H1 (cell line): ENCODE measurements around the gene PLA2G4D. TPM values are rescaled to one million over a fixed set of nuclear protein-coding genes. Genes with fewer than 3 reads are reported as not detected.

ENCODE experiments used
- CTCF ChIA-PET: fragments of 300-600 bp; sonication (Branson Sonifier 250); formaldehyde crosslinking; loops from one replicate; lab custom pipeline; 2021; ENCODE audit not compliant: partially characterized antibody; lab: Charles Lee
- POLR2A ChIA-PET: fragments of 300-600 bp; sonication (Branson Sonifier 250); formaldehyde crosslinking; loops from one replicate; lab custom pipeline; 2021; ENCODE audit warnings: inconsistent platforms; ENCODE audit not compliant: partially characterized antibody; lab: Charles Lee
- DNase-seq, 2 experiments: peaks; one replicate each; pipeline versions ENCODE4 v3.0.0 to v3.0.0-alpha.2; 2010 to 2022; ENCODE audit warnings: low spot score in 2 of 2, low read depth in 1 of 2, mixed read lengths in 1 of 2
- FAIRE-seq: peaks from 2 replicates; lab custom pipeline; 2011; peaks lifted over from hg19 to GRCh38; lab: Jason Lieb, UNC
- H2AFZ ChIP-seq: 2 replicates; pipeline ENCODE4 v1.8.1; 2012; ENCODE audit warnings: low read length, inconsistent platforms
- H2AK5ac ChIP-seq: 2 replicates; pipeline ENCODE4 v1.6.1; 2013; ENCODE audit warnings: low read depth, low read length
- H2BK120ac ChIP-seq: replicated peaks from 2 replicates; pipeline ENCODE3; 2013; ENCODE audit warnings: low read depth, low read length, inconsistent platforms
- H2BK12ac ChIP-seq: 2 replicates; pipeline ENCODE4 v1.6.1; 2013; ENCODE audit warnings: low read depth, low read length
- H2BK15ac ChIP-seq: 2 replicates; pipeline ENCODE4 v1.6.1; 2013; ENCODE audit warnings: low read length
- H2BK20ac ChIP-seq: 2 replicates; pipeline ENCODE4 v1.6.1; 2013; ENCODE audit warnings: low read length
- H2BK5ac ChIP-seq: 2 replicates; pipeline ENCODE4 v1.6.1; 2013; ENCODE audit warnings: low read depth, low read length
- H3K14ac ChIP-seq: 2 replicates; pipeline ENCODE4 v1.6.1; 2013; ENCODE audit warnings: inconsistent platforms; ENCODE audit not compliant: insufficient read length
- H3K18ac ChIP-seq: 2 replicates; pipeline ENCODE4 v1.6.1; 2013; ENCODE audit warnings: low read length; ENCODE audit errors: extremely low read depth
- H3K23ac ChIP-seq: 2 replicates; pipeline ENCODE4 v1.6.1; 2013; ENCODE audit warnings: inconsistent platforms; ENCODE audit not compliant: insufficient read length
- H3K23me2 ChIP-seq: 2 replicates; pipeline ENCODE4 v1.6.1; 2013; ENCODE audit warnings: low read depth, low read length
- H3K27ac ChIP-seq: 2 replicates; pipeline ENCODE4 v1.6.1; 2011; ENCODE audit warnings: low read depth, low read length, inconsistent platforms
- H3K27me3 ChIP-seq, 4 experiments: replicated peaks in 1 of 4; 1 replicate in 1 of 4; 2 replicates in 3 of 4; pipeline versions ENCODE4 v1.6.1 to v1.8.1; 2011 to 2013; ENCODE audit warnings: low read length in 3 of 4, mild to moderate bottlenecking in 3 of 4, inconsistent platforms in 2 of 4, mixed read lengths in 2 of 4, moderate library complexity in 1 of 4; ENCODE audit not compliant: control insufficient read depth in 3 of 4, insufficient read depth in 3 of 4; ENCODE audit errors: extremely low read depth in 1 of 4
- H3K36me3 ChIP-seq, 4 experiments: 2 replicates each; pipeline versions ENCODE4 v1.6.1 to v1.8.1; 2011 to 2013; ENCODE audit warnings: mild to moderate bottlenecking in 4 of 4, low read length in 3 of 4, moderate library complexity in 2 of 4, control low read depth in 1 of 4, inconsistent platforms in 1 of 4; ENCODE audit not compliant: insufficient read depth in 4 of 4, control insufficient read depth in 2 of 4
- H3K4ac ChIP-seq: replicated peaks from 2 replicates; pipeline ENCODE3; 2013; ENCODE audit warnings: low read length, low read depth, mixed read lengths, inconsistent platforms; ENCODE audit not compliant: insufficient read length
- H3K4me1 ChIP-seq, 4 experiments: replicated peaks in 1 of 4; 1 replicate in 1 of 4; 2 replicates in 3 of 4; pipeline versions ENCODE4 v1.6.1 to v1.8.1; 2011 to 2013; ENCODE audit warnings: low read length in 3 of 4, inconsistent platforms in 2 of 4, mixed read lengths in 1 of 4; ENCODE audit not compliant: insufficient read depth in 4 of 4, control insufficient read depth in 3 of 4
- H3K4me2 ChIP-seq, 2 experiments: 2 replicates each; pipeline versions ENCODE4 v1.6.1 to v1.8.1; 2011 to 2013; ENCODE audit warnings: low read depth in 2 of 2, low read length in 2 of 2, control low read depth in 1 of 2, inconsistent platforms in 1 of 2, mild to moderate bottlenecking in 1 of 2; ENCODE audit not compliant: insufficient read depth in 1 of 2
- H3K4me3 ChIP-seq, 4 experiments: fragments of 200-600, 300-600 bp in 1 of 4; sonication (generic), shearing (Covaris generic), sonication (Bioruptor Twin) in 1 of 4; 2 replicates each; pipeline versions ENCODE4 v1.5.1 to v1.8.1; 2011 to 2016; ENCODE audit warnings: low read length in 4 of 4, low read depth in 3 of 4, control low read depth in 2 of 4, inconsistent platforms in 2 of 4, mild to moderate bottlenecking in 2 of 4, mixed read lengths in 1 of 4, moderate library complexity in 1 of 4; ENCODE audit not compliant: insufficient read depth in 2 of 4; ENCODE audit errors: extremely low read depth in 1 of 4
- H3K56ac ChIP-seq: replicated peaks from 2 replicates; pipeline ENCODE3; 2013; ENCODE audit warnings: low read depth, mild to moderate bottlenecking, mixed read lengths, low read length, inconsistent platforms; ENCODE audit not compliant: insufficient read length
- H3K79me1 ChIP-seq: 2 replicates; pipeline ENCODE4 v1.6.1; 2013; ENCODE audit warnings: low read depth, low read length, control low read depth
- H3K79me2 ChIP-seq, 2 experiments: 2 replicates each; pipeline versions ENCODE4 v1.6.1 to v1.8.1; 2012 to 2013; ENCODE audit warnings: low read length in 2 of 2, mild to moderate bottlenecking in 2 of 2, inconsistent platforms in 1 of 2; ENCODE audit not compliant: insufficient read depth in 2 of 2, control insufficient read depth in 1 of 2
- H3K9ac ChIP-seq, 4 experiments: replicated peaks in 1 of 4; 1 replicate in 1 of 4; 2 replicates in 3 of 4; pipeline versions ENCODE4 v1.6.1 to v1.8.1; 2011 to 2013; ENCODE audit warnings: low read depth in 3 of 4, low read length in 3 of 4, control low read depth in 2 of 4, mild to moderate bottlenecking in 2 of 4, moderate library complexity in 2 of 4, inconsistent platforms in 1 of 4; ENCODE audit errors: extremely low read depth in 1 of 4
- H3K9me3 ChIP-seq, 2 experiments: 2 replicates each; pipeline versions ENCODE4 v1.6.1 to v1.8.1; 2012 to 2013; ENCODE audit warnings: mild to moderate bottlenecking in 2 of 2, moderate library complexity in 2 of 2, control low read depth in 1 of 2, inconsistent platforms in 1 of 2, low read depth in 1 of 2, low read length in 1 of 2, mixed read lengths in 1 of 2; ENCODE audit not compliant: insufficient read depth in 2 of 2
- H4K20me1 ChIP-seq, 2 experiments: replicated peaks in 1 of 2; 2 replicates each; pipeline versions ENCODE3 to v1.8.1; 2011 to 2013; ENCODE audit warnings: inconsistent platforms in 2 of 2, low read length in 2 of 2, mild to moderate bottlenecking in 1 of 2; ENCODE audit not compliant: insufficient read depth in 2 of 2, control insufficient read depth in 1 of 2
- H4K5ac ChIP-seq: 2 replicates; pipeline ENCODE4 v1.6.1; 2013; ENCODE audit warnings: low read length, low read depth, mixed read lengths, inconsistent platforms; ENCODE audit not compliant: insufficient read length
- H4K8ac ChIP-seq: 2 replicates; pipeline ENCODE4 v1.8.0; 2013; ENCODE audit warnings: mild to moderate bottlenecking, moderate library complexity, low read length, inconsistent platforms; ENCODE audit not compliant: insufficient read depth; ENCODE audit errors: extremely low read depth
- H4K91ac ChIP-seq: replicated peaks from 2 replicates; pipeline ENCODE3; 2013; ENCODE audit warnings: low read length, mixed read lengths, inconsistent platforms; ENCODE audit not compliant: insufficient read length
- ATF2 ChIP-seq: IDR thresholded peaks from 2 replicates; pipeline ENCODE4 v1.6.1; 2012; ENCODE audit warnings: low read length, inconsistent platforms
- BCL11A ChIP-seq, 2 experiments: IDR thresholded peaks; one replicate each; pipeline ENCODE4 v1.6.1; 2011; ENCODE audit warnings: low read depth in 2 of 2, low read length in 2 of 2, mild to moderate bottlenecking in 2 of 2
- EP300 ChIP-seq, 2 experiments: IDR thresholded peaks; 1 replicate in 1 of 2; 2 replicates in 1 of 2; pipeline ENCODE4 v1.6.1; 2011 to 2012; ENCODE audit warnings: low read depth in 2 of 2, low read length in 2 of 2, mild to moderate bottlenecking in 2 of 2, borderline replicate concordance in 1 of 2, inconsistent platforms in 1 of 2, moderate library complexity in 1 of 2
- SP2 ChIP-seq: IDR thresholded peaks from 2 replicates; pipeline ENCODE4 v1.6.1; 2012; ENCODE audit warnings: mild to moderate bottlenecking, low read length, inconsistent platforms
- WGBS, 2 experiments: shearing (Covaris generic) in 1 of 2; methylation state at CpG; one replicate each; pipeline versions ENCODE4 v1.1.6 to v1.1.7; 2013 to 2015; ENCODE audit warnings: low lambda C conversion rate in 2 of 2, mixed read lengths in 2 of 2, inconsistent platforms in 1 of 2, low coverage in 1 of 2, missing lambda C conversion rate in 1 of 2; ENCODE audit not compliant: insufficient replicate concordance in 2 of 2, insufficient coverage in 1 of 2, insufficient read length in 1 of 2; ENCODE audit errors: extremely low coverage in 1 of 2, missing lambda C conversion rate in 1 of 2; 5-methylcytosine and 5-hydroxymethylcytosine counted together
- polyA plus RNA-seq, 7 experiments: library from polyadenylated mRNA; depleted of rRNA in 3 of 7; stranded (reverse) in 5 of 7; unstranded in 2 of 7; fragments of >200 nt in 5 of 7; fragments of 200-250 nt in 2 of 7; gene quantifications; 1 replicate in 5 of 7; 2 replicates in 1 of 7; 4 replicates in 1 of 7; pipeline versions ENCODE4 v1.2.1 to v1.2.3, GENCODE V29; 2011 to 2013; ENCODE audit warnings: missing spikeins in 2 of 7, mixed read lengths in 2 of 7
- total RNA-seq: library from RNA; stranded (reverse); fragmentation: NEBNext Ultra II Directional; extraction: Animal tissue kit (Norgen Biotek cat#: 25700); gene quantifications from 2 replicates; pipeline ENCODE4 v1.2.1, GENCODE V29; 2021

Gene PLA2G4D
- total and polyA plus RNA-seq, 2 of the 8 experiments (the other 6 are each of a cell fraction or from before 2014, with no cell fraction given), result 0.07 to 0.18 TPM

GRCh38 chr15:42027521-42027920 lies 66.8 kb downstream of the PLA2G4D start:
- Histone ChIP-seq H3K27me3 (no peaks in the 10 kb centered on the region), H4K20me1 (no peaks in the 10 kb centered on the region), H2BK15ac (no peak overlapping the region), H3K9ac (no peak overlapping the region), H3K79me1 (no peaks in the 10 kb centered on the region), H3K4me1 (no peaks in the 10 kb centered on the region), H3K23ac (no peak overlapping the region), H4K8ac (no peak overlapping the region), H3K36me3 (no peaks in the 10 kb centered on the region), H3K4me2 (no peak overlapping the region), H4K91ac (no peak overlapping the region), H3K56ac (no peak overlapping the region), H2AK5ac (no peak overlapping the region), H3K18ac (no peak overlapping the region), H2BK12ac (no peak overlapping the region), H3K79me2 (no peaks in the 10 kb centered on the region), H3K9me3 (peaks cover 21 to 22% of the 10 kb centered on the region in 2 experiments), H3K4ac (no peak overlapping the region), H3K27ac (no peak overlapping the region), H3K14ac (no peak overlapping the region), H3K4me3 (no peak overlapping the region), H2BK20ac (no peak overlapping the region), H2AFZ (no peak overlapping the region), H4K5ac (no peak overlapping the region), H2BK5ac (no peak overlapping the region), H3K23me2 (no peaks in the 10 kb centered on the region), H2BK120ac (no peak overlapping the region)
- ChIA-PET POLR2A (interaction anchor here (1.8 kb wide), 1 partner anchor 9 kb away, joined by 7 read pairs; no protein-coding TSS in a partner anchor), CTCF (interaction anchor here (0.6 to 5.8 kb wide), 3 partner anchors 29 to 267 kb away, joined by 3 to 28 read pairs (median 6); no protein-coding TSS in a partner anchor)
- DNase-seq, result no peak
- no peak for FAIRE-seq
- no peak for TF ChIP-seq BCL11A (IDR thresholded peaks at IDR 0.05; ENCODE audit: low read depth in 2 of 2, low read length in 2 of 2)
- no peak for TF ChIP-seq SP2
- TF ChIP-seq EP300 (IDR thresholded peaks at IDR 0.05; ENCODE audit: borderline replicate concordance in 1 of 2, low read depth in 2 of 2, low read length in 2 of 2), result no peak
- TF ChIP-seq ATF2, result no peak
- whole genome bisulfite sequencing, 2 experiments, result 91% methylated on average over 7 of the region's 7 CpGs; no CpG with 5 or more reads in 1 of the 2 experiments
